NCI-H345 (cell line): ENCODE measurements around the gene CELF1.
A peak's percentile ranks its signal among the peaks of the same experiment; 100 is the strongest.
"Not testable (repeated sequence)": the region's sequence is repeated elsewhere in the genome, so short reads cannot be mapped to it uniquely, and the experiment has no call there.

ENCODE experiments used
- DNase-seq: peaks from one replicate; lab custom pipeline; 2025; lab: John Stamatoyannopoulos, UW

Gene CELF1

DNA sequence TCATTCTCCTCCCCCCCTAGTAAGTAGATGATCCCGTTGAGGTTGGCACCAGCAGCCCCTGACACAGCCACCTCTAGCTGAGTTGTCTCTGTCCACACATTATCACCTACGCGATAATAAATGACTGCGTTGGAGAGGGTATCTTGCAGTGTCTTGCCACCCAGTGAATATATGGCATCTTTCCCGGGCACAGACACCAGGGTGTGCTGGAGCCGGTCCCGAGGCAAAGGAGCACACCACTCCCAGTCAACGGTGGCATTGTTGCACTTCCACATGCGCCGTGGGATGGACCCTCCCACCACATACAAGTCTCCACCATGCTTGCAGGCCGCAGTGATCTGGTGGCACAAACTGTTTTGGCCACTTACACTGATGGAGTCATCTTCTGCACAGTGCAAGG is 20.4 kb upstream of the CELF1 start:
- DNase-seq = no peak

GRCh38 chr11:47572715-47573255 is 19.9 kb upstream of the CELF1 start:
- peak; percentile 27 for DNase-seq

- no peak for DNase-seq
Measured at GRCh38 chr11:47571895-47572294, 19.0 kb upstream of the CELF1 start.

- DNase-seq = no peak
Measured at GRCh38 chr11:47571357-47571729, 18.4 kb upstream of the CELF1 start.

DNA sequence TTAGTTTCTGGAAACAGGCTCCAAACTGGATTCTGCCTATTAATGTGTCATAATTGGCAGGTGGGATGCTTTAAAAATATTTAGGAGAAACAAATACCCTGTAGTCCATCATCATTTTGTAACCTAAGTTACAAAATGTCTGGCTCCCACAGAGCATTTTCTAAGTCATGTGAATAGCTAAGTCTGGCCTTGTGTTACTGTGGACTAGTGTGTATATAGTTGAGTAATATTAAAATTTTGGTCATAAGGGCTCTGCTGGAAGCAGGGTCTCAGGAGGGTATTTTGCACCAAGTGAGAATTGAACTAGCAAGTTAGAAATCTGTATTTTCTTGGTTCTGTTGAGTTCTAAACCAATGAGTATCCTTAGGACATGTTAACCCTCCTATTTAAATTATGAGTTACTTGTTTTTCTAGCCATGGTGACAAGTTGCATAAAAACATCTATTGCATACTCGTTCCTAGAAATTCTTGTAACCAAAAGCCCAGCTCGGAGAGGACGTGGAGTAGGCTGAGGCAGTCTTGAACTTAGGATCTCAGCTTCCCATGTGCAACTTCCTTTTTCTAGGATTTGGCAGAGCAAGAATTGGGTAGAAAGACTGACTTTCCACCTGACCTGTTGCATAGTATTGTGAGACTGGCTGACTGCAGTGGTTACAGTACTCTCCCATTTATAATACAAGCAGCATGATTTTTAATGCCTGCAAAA is 17.9 kb upstream of the CELF1 start:
- DNase-seq = no peak

- no peak for DNase-seq
Measured at GRCh38 chr11:47569646-47570045, 16.7 kb upstream of the CELF1 start.

DNA sequence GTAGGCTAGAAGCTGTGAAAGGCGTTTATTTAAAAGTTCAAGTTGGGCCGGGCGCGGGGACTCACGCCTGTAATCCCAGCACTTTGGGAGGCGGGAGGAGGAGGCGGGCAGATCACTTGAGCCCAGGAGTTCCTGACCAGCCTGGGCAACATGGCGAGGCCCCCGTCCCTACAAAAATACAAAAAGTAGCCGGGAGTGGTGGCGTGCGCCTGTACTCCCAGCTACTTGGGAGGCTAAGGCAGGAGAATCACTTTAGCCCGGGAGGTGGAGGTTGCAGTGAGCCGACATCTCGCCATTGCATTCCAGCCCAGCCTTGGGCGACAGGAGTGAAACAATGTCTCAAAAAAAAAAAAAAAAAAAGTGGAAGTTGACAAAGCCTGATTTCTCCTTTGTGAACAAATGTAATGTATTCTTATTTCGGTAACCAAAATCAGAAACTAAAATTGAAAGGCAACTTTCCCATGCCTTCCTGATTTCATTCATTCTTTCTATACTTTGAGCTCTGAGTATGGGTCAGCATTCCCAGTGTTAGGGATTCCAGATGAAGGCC is 13.3 kb upstream of the CELF1 start:
- no peak for DNase-seq

GRCh38 chr11:47565340-47566148 is 12.6 kb upstream of the CELF1 start, which contains the start of gene PTPMT1:
TSS of gene PTPMT1 (plus strand) at chr11:47565599. CDS start at chr11:47565623, 24 bp downstream.
- peak; percentile 44 for DNase-seq

DNA sequence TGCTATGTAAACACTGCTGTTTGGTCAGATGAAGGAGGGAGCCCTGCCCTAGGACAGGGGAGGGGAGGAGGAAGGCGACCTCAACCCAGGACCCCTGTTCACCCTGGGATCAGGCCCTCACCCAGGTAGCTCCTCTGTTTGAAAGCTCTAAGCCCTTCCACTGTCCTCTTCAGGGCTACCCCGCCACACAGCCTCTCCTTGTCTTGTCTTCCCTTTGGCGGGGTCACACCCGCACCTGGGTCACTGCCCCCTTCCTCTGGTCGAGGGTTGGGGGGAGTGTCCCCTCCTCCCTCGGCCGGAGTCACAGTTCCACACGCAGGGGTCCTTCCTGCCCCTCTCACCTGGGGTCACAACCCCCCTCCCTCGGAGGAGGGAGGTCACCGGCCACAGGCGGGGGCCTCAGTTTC is 12.0 kb upstream of the CELF1 start:
- no peak for DNase-seq

DNA sequence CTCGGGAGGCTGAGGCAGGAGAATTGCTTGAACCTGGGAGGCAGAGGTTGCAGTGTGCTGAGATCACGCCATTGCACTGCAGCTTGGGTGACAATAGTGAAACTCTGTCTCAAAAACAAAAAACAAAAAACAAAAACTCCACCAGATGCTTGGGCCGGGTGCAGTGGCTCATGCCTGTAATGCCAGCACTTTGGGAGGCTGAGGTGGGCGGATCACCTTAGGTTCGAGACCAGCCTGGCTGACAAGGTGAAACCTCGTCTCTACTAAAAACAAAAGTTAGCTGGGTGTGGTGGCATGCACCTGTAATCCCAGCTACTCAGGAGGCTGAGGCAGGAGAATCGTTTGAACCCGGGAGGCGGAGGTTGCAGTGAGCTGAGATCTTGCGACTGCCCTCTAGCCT is 11.4 kb upstream of the CELF1 start:
- DNase-seq = not testable (repeated sequence)

DNA sequence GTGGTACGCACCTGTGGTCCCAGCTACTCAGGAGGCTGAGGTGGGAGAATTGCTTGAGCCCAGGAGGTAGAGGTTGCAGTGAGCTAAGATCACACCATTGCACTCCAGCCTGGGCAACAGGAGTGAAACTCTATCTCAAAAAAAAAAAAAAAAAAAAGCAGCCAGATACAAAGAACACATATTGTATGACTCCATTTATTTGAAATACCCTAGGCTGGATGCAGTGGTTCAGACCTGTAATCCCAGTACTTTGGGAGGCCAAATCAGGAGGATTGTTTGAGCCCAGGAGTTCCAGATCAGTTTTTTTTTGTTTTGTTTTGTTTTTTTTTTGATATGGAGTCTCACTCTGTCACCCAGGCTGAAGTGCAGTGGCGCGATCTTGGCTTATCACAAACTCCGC is 9.5 kb upstream of the CELF1 start:
- not testable (repeated sequence) for DNase-seq

DNA sequence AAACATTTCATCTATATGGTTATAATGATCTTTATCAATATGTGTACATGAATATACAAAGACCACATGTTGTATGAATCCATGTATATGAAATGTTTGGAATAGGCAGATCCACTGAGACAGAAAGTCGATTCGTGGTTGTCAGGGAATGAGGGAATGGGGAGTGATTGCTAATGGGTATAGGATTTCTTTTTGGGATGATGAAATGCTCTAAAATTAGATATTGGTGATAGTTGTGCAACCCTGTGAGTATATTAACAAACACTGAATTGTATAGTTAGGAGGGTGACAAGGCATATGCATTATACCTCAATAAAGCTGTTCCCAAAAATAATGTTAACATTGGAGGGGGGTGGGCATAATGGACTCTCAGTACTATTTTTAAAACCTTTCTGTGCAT is 7.5 kb upstream of the CELF1 start:
- DNase-seq = no peak

DNA sequence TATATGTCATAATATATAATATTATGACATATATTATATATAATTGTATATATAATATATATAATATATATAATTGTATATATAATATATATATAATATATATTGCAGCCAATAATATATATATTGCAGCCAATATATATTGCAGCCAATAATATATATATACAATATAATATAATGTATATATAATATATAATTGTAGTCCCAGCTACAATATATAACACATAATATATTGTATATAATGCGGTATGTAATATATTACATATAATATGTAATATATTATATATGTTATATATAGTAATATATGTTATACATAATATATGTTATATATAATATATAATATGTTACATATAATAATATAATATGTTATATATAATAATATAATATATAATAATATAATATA is 5.8 kb upstream of the CELF1 start:
- DNase-seq = no peak

DNA sequence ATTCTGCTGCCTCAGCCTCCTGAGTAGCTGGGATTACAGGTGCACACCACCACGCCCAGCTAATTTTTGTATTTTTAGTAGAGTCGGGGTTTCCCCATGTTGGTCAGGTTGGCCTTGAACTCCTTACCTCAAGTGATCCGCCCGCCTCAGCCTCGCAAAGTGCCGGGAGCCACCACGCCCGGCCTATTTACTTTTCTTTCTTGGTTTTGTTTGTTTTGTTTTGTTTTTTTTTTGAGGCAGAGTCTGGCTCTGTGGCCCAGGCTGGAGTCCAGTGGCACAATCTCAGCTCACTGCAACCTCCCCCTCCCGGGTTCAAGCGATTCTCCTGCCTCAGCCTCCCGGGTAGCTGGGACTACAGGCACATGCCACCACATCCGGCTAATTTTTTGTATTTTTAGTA is 4.1 kb upstream of the CELF1 start:
- not testable (repeated sequence) for DNase-seq

GRCh38 chr11:47553406-47553743 is 443 bp upstream of the CELF1 start:
- no peak for DNase-seq

- DNase-seq = peak; percentile 17
Measured at GRCh38 chr11:47552056-47552565, 821 bp downstream of the CELF1 start.

GRCh38 chr11:47551086-47551485 is 1.8 kb downstream of the CELF1 start:
- no peak for DNase-seq

DNA sequence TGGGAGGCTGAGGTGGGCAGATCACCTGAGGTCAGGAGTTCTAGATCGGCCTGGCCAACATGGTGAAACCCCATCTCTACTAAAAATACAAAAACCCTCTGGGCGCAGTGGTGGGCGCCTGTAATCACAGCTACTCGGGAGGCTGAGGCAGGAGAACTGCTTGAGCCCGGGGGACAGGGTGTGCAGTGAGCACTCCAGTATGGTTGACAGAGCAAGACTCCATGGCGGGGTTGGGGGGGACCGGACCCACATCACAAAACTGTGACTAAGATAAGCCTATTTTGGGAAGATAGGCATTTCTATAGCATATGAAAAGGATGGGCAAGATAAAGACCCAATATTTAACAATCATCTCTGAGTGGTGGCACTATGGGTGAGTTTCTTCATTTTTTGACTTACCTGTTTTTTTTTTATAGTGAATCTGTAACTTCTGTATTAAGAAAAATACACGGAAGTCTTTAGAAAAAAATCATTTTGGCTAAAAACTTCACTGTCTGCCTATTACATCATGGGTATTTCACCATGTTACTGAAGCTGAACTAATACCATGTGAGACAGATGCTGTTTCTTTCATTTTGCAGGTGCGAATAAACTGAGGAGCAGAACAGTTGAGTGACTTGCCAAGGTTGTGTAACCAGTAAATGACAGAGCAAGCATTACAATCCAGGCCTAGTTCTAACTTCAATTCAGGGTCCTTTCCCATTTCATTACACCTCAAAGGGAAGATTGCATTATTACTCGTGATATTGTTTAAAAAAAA is 2.5 kb downstream of the CELF1 start:
- no peak for DNase-seq

DNA sequence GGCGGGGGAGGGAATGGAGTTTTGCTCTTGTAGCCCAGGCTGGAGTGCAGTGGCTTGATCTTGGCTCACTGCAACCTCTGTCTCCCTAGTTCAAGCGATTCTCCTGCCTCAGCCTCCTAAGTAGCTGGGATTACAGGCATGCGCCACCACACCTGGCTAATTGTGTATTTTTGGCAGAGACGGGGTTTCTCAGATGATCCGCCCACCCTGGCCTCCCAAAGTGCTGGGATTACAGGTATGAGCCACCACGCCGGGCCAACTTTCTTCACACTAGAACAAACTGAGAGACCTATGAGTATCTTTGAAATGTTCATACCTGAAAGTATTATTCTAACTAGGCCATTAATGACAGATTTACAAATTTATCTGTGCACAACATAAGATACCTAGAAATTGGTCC is 6.7 kb downstream of the CELF1 start:
- DNase-seq = not testable (repeated sequence)

GRCh38 chr11:47545298-47545697 is 7.6 kb downstream of the CELF1 start:
- no peak for DNase-seq

GRCh38 chr11:47541070-47541469 is 11.9 kb downstream of the CELF1 start:
- no peak for DNase-seq

- no peak for DNase-seq
Measured at GRCh38 chr11:47539681-47540039, 13.3 kb downstream of the CELF1 start.
